OCI-LY1 (cell line): ENCODE results near the gene PACRG.

Source experiments
- EZH2 ChIP-seq: fragments of 200-600 bp; sonication (generic), shearing (Covaris generic); IDR thresholded peaks from 2 replicates; pipeline ENCODE4 v1.8.0; 2017; ENCODE audit warnings: borderline replicate concordance, mixed run types, mild to moderate bottlenecking, antibody characterized with exemption, low read length, moderate library complexity, mixed read lengths
- TF ChIP-seq, protein P1 (sequence below): fragments of 200-600 bp; sonication (generic), shearing (Covaris generic); IDR thresholded peaks from 2 replicates; pipeline ENCODE4 v1.5.1; 2017; ENCODE audit warnings: mild to moderate bottlenecking, antibody characterized with exemption, low read length, moderate library complexity, mixed read lengths

DNA sequence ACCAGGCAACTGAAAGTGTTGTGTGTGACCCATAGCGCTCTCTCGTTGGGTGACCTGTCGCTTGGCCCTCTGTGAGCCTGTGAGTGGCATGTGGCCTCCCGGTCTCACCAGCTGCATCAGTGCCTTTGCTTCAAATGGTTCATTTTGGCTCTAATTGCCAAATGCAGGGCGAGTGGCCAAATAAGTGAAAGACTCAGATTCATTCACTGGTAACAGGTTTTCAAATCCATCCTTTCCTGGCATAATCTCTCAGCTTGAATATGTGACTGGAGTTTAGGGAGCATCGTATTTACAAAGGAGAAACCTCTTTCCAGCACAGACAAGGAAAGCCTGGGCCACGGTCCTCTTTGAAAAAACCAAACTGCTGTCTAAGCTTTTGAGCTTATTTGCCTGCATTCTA lies 365.1 kb downstream of the PACRG start:
- TF ChIP-seq, protein P1, sequence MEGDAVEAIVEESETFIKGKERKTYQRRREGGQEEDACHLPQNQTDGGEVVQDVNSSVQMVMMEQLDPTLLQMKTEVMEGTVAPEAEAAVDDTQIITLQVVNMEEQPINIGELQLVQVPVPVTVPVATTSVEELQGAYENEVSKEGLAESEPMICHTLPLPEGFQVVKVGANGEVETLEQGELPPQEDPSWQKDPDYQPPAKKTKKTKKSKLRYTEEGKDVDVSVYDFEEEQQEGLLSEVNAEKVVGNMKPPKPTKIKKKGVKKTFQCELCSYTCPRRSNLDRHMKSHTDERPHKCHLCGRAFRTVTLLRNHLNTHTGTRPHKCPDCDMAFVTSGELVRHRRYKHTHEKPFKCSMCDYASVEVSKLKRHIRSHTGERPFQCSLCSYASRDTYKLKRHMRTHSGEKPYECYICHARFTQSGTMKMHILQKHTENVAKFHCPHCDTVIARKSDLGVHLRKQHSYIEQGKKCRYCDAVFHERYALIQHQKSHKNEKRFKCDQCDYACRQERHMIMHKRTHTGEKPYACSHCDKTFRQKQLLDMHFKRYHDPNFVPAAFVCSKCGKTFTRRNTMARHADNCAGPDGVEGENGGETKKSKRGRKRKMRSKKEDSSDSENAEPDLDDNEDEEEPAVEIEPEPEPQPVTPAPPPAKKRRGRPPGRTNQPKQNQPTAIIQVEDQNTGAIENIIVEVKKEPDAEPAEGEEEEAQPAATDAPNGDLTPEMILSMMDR = no peak
- TF ChIP-seq EZH2 = no peak
